ENCODE measurements around the gene HOXD1.
A peak's percentile ranks its signal among the peaks of the same experiment; 100 is the strongest.

Gene HOXD1

GRCh38 chr2:176171351-176172006 lies 17.0 kb upstream of the HOXD1 start:
- Mint-ChIP-seq H3K27me3 (peaks cover 100% of the 10 kb centered on the region), H3K4me1 (peaks cover 40% of the 10 kb centered on the region), H3K27ac (no peak overlapping the region), H3K9me3 (no peaks in the 10 kb centered on the region), H3K4me3 (peak overlapping the region in 1 of 2 donors; percentile 43)
- DNase-seq (no peak), ATAC-seq (no peak)

- Mint-ChIP-seq H3K4me3 (peak overlapping the region; percentile 17 to 43), H3K9me3 (no peaks in the 10 kb centered on the region), H3K4me1 (peaks cover 41% of the 10 kb centered on the region), H3K27ac (no peak overlapping the region), H3K27me3 (peaks cover 100% of the 10 kb centered on the region)
- ATAC-seq (peak; percentile 19), DNase-seq (no peak)
These were observed 16.2 kb upstream of the HOXD1 start for GRCh38 chr2:176172007-176172894.

- no peak for ATAC-seq
- no peak for DNase-seq
- Mint-ChIP-seq H3K27ac (no peak overlapping the region), H3K27me3 (peaks cover 100% of the 10 kb centered on the region), H3K4me3 (peak overlapping the region in 1 of 2 donors; percentile 19), H3K4me1 (peaks cover 46% of the 10 kb centered on the region), H3K9me3 (no peaks in the 10 kb centered on the region)
These were observed 15.4 kb upstream of the HOXD1 start for GRCh38 chr2:176172895-176173566.

GRCh38 chr2:176173567-176174381 lies 14.7 kb upstream of the HOXD1 start:
- Mint-ChIP-seq H3K9me3 (no peaks in the 10 kb centered on the region), H3K27ac (no peak overlapping the region), H3K4me1 (peaks cover 50% of the 10 kb centered on the region), H3K27me3 (peaks cover 100% of the 10 kb centered on the region), H3K4me3 (peak overlapping the region in 1 of 2 donors; percentile 75)
- ATAC-seq = no peak
- DNase-seq = no peak

- H3K9me3 Mint-ChIP-seq = no peaks in the 10 kb centered on the region
- ATAC-seq = no peak
- no peak overlapping the region for H3K27ac Mint-ChIP-seq
- H3K4me3 Mint-ChIP-seq = peak overlapping the region; percentile 74 to 75
- DNase-seq = no peak
- peaks cover 50% of the 10 kb centered on the region for H3K4me1 Mint-ChIP-seq
- H3K27me3 Mint-ChIP-seq = peaks cover 100% of the 10 kb centered on the region
These were observed 14.1 kb upstream of the HOXD1 start for GRCh38 chr2:176174382-176174823.

- H3K4me3 Mint-ChIP-seq = peak overlapping the region; percentile 74 to 75
- H3K4me1 Mint-ChIP-seq = peaks cover 50% of the 10 kb centered on the region
- H3K9me3 Mint-ChIP-seq = no peaks in the 10 kb centered on the region
- peak; percentile 44 for ATAC-seq
- peaks cover 100% of the 10 kb centered on the region for H3K27me3 Mint-ChIP-seq
- H3K27ac Mint-ChIP-seq = no peak overlapping the region
- no peak for DNase-seq
These were observed 13.4 kb upstream of the HOXD1 start for GRCh38 chr2:176174824-176175708.

- Mint-ChIP-seq H3K9me3 (no peaks in the 10 kb centered on the region), H3K4me1 (peaks cover 50% of the 10 kb centered on the region), H3K27me3 (peaks cover 99% of the 10 kb centered on the region), H3K27ac (no peak overlapping the region), H3K4me3 (no peak overlapping the region)
- DNase-seq (no peak), ATAC-seq (no peak)
These were observed 12.5 kb upstream of the HOXD1 start for GRCh38 chr2:176175709-176176607.

- Mint-ChIP-seq H3K4me3 (peak overlapping the region; percentile 71 to 75), H3K27me3 (peaks cover 92% of the 10 kb centered on the region), H3K27ac (no peak overlapping the region), H3K9me3 (no peaks in the 10 kb centered on the region), H3K4me1 (peaks cover 42% of the 10 kb centered on the region)
- ATAC-seq (peak; percentile 27), DNase-seq (no peak)
These were observed 10.9 kb upstream of the HOXD1 start for GRCh38 chr2:176177580-176178037.

- Mint-ChIP-seq H3K9me3 (no peaks in the 10 kb centered on the region), H3K4me1 (peaks cover 38% of the 10 kb centered on the region), H3K27ac (no peak overlapping the region), H3K4me3 (peak overlapping the region; percentile 71 to 75), H3K27me3 (peaks cover 92% of the 10 kb centered on the region)
- peak; percentile 37 for ATAC-seq
- no peak for DNase-seq
These were observed 10.3 kb upstream of the HOXD1 start for GRCh38 chr2:176178038-176178756.

GRCh38 chr2:176178757-176179295 lies 9.6 kb upstream of the HOXD1 start:
- Mint-ChIP-seq H3K27me3 (peaks cover 92% of the 10 kb centered on the region), H3K4me1 (peaks cover 35% of the 10 kb centered on the region), H3K9me3 (no peaks in the 10 kb centered on the region), H3K4me3 (peak overlapping the region in 1 of 2 donors; percentile 75), H3K27ac (no peak overlapping the region)
- ATAC-seq (no peak), DNase-seq (no peak)

- peaks cover 10% of the 10 kb centered on the region for H3K4me1 Mint-ChIP-seq
- no peaks in the 10 kb centered on the region for H3K9me3 Mint-ChIP-seq
- H3K27me3 Mint-ChIP-seq = peaks cover 92% of the 10 kb centered on the region
- DNase-seq = no peak
- ATAC-seq = no peak
- no peak overlapping the region for H3K4me3 Mint-ChIP-seq
- no peak overlapping the region for H3K27ac Mint-ChIP-seq
These were observed 6.9 kb upstream of the HOXD1 start for GRCh38 chr2:176181551-176181950.

GRCh38 chr2:176182671-176183070 lies 5.8 kb upstream of the HOXD1 start:
- ATAC-seq (no peak), DNase-seq (no peak)
- Mint-ChIP-seq H3K4me3 (no peak overlapping the region), H3K4me1 (peaks cover 17% of the 10 kb centered on the region), H3K27ac (no peak overlapping the region), H3K9me3 (no peaks in the 10 kb centered on the region), H3K27me3 (peaks cover 92% of the 10 kb centered on the region)

- no peaks in the 10 kb centered on the region for H3K9me3 Mint-ChIP-seq
- peaks cover 25% of the 10 kb centered on the region for H3K4me1 Mint-ChIP-seq
- H3K27me3 Mint-ChIP-seq = peaks cover 89% of the 10 kb centered on the region
- H3K4me3 Mint-ChIP-seq = no peak overlapping the region
- DNase-seq = no peak
- no peak for ATAC-seq
- H3K27ac Mint-ChIP-seq = no peak overlapping the region
These were observed 3.7 kb upstream of the HOXD1 start for GRCh38 chr2:176184749-176185148.

All from stimulated activated naive CD8-positive, alpha-beta T cell treated with anti-CD3 and anti-CD28 coated beads, Interleukin-15, amount 100 ng/mL, for 72 hours (primary cell).